ENCODE measurements around the gene BASP1.
"Not testable (repeated sequence)": the region's sequence is repeated elsewhere in the genome, so short reads cannot be mapped to it uniquely, and the experiment has no call there.

BASP1 gene

DNA sequence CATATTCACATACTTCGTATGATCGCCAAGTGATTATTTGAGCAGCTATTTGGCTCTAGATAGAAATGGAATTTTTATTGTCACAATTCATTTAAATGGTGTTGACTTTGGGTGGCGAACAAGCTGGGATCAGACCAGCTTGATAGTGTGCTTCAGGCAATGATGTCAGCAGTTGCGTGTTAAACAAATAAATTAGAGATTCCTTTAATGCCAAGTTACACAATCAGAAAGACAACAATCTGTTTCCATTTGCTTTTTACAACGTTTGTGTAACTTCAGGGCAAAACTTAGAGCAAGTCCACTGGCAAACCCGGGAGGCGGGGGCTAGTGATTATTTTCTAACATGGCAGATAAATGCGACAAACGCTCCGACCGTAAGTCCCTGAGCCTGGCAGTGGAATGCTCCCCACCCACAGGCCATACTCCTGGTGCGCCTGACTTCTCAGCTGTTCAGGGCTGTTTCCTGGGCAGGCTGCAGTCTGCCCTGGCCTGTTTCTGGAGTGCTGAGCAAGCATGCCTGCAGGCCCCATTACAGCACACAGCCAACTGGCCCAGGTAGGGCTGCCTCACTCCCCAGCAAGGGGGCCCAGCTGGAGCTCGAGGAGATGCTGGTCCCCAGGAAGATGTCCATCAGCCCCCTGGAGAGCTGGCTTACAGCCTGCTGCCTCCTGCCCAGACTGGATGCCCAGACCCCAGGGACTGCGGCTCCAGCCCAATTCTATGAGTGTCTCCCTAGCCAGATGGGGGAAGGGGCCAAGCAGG, 88.7 kb downstream of the BASP1 start:
- peak overlapping the region; percentile 68 for H3K27ac ChIP-seq
- TF ChIP-seq ZFX (IDR thresholded peaks at IDR 0.05) = no peak
- TF ChIP-seq, protein P1, sequence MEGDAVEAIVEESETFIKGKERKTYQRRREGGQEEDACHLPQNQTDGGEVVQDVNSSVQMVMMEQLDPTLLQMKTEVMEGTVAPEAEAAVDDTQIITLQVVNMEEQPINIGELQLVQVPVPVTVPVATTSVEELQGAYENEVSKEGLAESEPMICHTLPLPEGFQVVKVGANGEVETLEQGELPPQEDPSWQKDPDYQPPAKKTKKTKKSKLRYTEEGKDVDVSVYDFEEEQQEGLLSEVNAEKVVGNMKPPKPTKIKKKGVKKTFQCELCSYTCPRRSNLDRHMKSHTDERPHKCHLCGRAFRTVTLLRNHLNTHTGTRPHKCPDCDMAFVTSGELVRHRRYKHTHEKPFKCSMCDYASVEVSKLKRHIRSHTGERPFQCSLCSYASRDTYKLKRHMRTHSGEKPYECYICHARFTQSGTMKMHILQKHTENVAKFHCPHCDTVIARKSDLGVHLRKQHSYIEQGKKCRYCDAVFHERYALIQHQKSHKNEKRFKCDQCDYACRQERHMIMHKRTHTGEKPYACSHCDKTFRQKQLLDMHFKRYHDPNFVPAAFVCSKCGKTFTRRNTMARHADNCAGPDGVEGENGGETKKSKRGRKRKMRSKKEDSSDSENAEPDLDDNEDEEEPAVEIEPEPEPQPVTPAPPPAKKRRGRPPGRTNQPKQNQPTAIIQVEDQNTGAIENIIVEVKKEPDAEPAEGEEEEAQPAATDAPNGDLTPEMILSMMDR (conservative IDR thresholded peaks at IDR 0.05) = no peak

- H3K27ac ChIP-seq = peak overlapping the region; percentile 68
- TF ChIP-seq, protein P1 (conservative IDR thresholded peaks at IDR 0.05) = no peak
- TF ChIP-seq ZFX (IDR thresholded peaks at IDR 0.05) = no peak
These were observed 89.3 kb downstream of the BASP1 start for GRCh38 chr5:17306726-17307091.

DNA sequence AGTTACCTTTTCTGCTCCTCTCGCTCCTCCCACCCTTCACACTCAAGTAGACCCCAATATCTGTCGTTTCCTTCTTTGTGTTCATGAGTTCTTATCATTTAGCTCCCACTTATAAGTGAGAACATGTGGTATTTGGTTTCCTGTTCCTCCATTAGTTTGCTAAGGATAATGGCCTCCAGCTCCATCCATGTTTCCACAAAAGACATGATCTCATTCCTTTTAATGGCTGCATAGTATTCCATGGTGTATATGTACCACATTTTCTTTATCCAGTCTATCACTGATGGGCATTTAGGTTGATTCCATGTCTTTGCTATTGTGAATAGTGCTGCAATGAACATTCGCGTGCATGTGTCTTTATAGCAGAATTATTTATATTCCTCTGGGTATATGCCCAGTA, 90.0 kb downstream of the BASP1 start:
- H3K27ac ChIP-seq = not testable (repeated sequence)

- no peak overlapping the region for H3K27ac ChIP-seq
- TF ChIP-seq ZFX (IDR thresholded peaks at IDR 0.05) = no peak
- TF ChIP-seq, protein P1 (conservative IDR thresholded peaks at IDR 0.05) = no peak
These were observed 91.1 kb downstream of the BASP1 start for GRCh38 chr5:17308326-17309065.

DNA sequence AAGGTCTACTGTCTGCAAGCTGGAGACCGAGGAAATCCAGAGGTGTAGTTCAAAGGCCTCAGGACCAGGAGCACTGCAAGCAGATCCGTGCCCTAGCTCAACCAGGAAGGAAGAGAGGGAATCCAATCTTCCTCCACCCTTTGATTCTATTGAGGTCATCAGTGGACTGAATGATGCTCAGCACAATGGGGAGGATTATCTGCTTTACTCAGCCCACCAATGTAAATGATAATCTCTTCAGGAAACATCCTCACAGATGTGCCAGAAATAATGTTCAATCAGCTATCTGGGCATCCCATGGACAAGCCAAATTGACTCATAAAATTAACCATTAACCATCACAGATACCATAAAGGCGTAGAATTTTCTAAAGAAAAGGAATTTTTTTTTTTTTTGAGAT, 92.0 kb downstream of the BASP1 start:
- TF ChIP-seq, protein P1 (conservative IDR thresholded peaks at IDR 0.05) = no peak
- TF ChIP-seq ZFX (IDR thresholded peaks at IDR 0.05) = no peak
- H3K27ac ChIP-seq = no peak overlapping the region

- not testable (repeated sequence) for H3K27ac ChIP-seq
These were observed 93.1 kb downstream of the BASP1 start for GRCh38 chr5:17310502-17310901.

GRCh38 chr5:17311811-17312210, 94.4 kb downstream of the BASP1 start:
- 0 out of 2 replicates have a peak overlapping the region, but pooled peaks have one; percentile 9 for H3K27ac ChIP-seq

GRCh38 chr5:17312358-17312757, 94.9 kb downstream of the BASP1 start:
- TF ChIP-seq, protein P1 (conservative IDR thresholded peaks at IDR 0.05) = no peak
- TF ChIP-seq ZFX (IDR thresholded peaks at IDR 0.05) = no peak
- H3K27ac ChIP-seq = 0 out of 2 replicates have a peak overlapping the region, but pooled peaks have one; percentile 9

DNA sequence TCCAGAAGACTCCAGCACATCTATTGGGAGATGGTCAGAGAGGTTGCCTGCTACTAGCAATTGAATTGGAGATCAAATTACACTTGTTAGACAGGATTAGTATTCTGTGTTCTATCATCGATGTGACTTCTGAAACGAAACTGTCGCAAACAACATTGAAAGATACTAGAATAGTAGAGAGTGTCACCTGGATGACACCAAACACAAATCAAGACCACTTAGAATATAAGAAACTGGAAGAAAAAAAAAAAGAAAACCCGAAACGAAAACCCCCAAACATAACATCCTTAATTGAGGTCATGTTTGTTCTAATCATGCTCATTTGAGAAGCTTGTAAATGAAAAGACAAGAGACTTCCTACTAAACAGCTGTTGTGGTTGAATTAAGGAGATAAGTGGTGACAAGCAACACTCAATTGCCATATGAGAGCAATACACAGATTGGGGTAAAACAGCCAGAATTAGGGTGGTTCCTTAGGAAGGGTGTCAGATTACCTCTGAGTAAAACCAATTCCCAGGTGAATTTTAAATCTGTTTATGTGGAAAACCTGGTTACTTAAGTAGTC, 97.6 kb downstream of the BASP1 start:
- no peak overlapping the region for H3K27ac ChIP-seq

More for the DNA sequence above, 97.6 kb downstream of the BASP1 start:
- no peak for TF ChIP-seq ZFX (IDR thresholded peaks at IDR 0.05)
- TF ChIP-seq, protein P1 (conservative IDR thresholded peaks at IDR 0.05) = no peak

Data from C4-2B (cell line).